Loucy (cell line): ENCODE data around the gene GRAP.

Experiments used
- H2AFZ ChIP-seq: fragments of 200-600 bp; sonication (generic); 2 replicates; pipeline ENCODE4 v1.6.0; 2016; ENCODE audit warnings: antibody characterized with exemption, mild to moderate bottlenecking, low read length, moderate library complexity
- H3F3A ChIP-seq: fragments of 200-600 bp; 2 replicates; pipeline ENCODE4 v1.6.0; 2016; ENCODE audit warnings: antibody characterized with exemption, low read depth, mild to moderate bottlenecking
- H3K27me3 ChIP-seq: fragments of 200-600 bp; sonication (generic); 2 replicates; pipeline ENCODE4 v1.6.1; 2014; ENCODE audit warnings: low read length, mild to moderate bottlenecking; ENCODE audit not compliant: insufficient read depth, poor library complexity, severe bottlenecking
- H3K36me3 ChIP-seq: fragments of 200-600 bp; sonication (generic); 2 replicates; pipeline ENCODE4 v1.6.1; 2016; ENCODE audit warnings: low read length; ENCODE audit not compliant: insufficient read depth
- H3K4me1 ChIP-seq: fragments of 200-600 bp; sonication (generic); 2 replicates; pipeline ENCODE4 v1.5.1; 2014; ENCODE audit warnings: low read length, mild to moderate bottlenecking; ENCODE audit not compliant: insufficient read depth, poor library complexity, severe bottlenecking
- H3K4me2 ChIP-seq: fragments of 200-600 bp; sonication (generic); 2 replicates; pipeline ENCODE4 v1.6.0; 2014; ENCODE audit warnings: antibody characterized with exemption, low read length, low read depth, mild to moderate bottlenecking; ENCODE audit not compliant: poor library complexity, severe bottlenecking
- H3K4me3 ChIP-seq: fragments of 200-600 bp; sonication (generic); 2 replicates; pipeline ENCODE4 v1.5.1; 2014; ENCODE audit warnings: low read length, mild to moderate bottlenecking, mixed read lengths; ENCODE audit not compliant: poor library complexity, severe bottlenecking
- H3K79me2 ChIP-seq: fragments of 200-600 bp; sonication (generic); 2 replicates; pipeline ENCODE4 v1.6.1; 2014; ENCODE audit warnings: low read length; ENCODE audit not compliant: insufficient read depth
- H3K9ac ChIP-seq: fragments of 200-600 bp; sonication (generic); 2 replicates; pipeline ENCODE4 v1.6.0; 2014; ENCODE audit warnings: mild to moderate bottlenecking, low read depth, low read length, moderate library complexity; ENCODE audit not compliant: poor library complexity, severe bottlenecking
- H3K9me2 ChIP-seq: fragments of 200-600 bp; sonication (generic); replicated peaks from 2 replicates; pipeline ENCODE4 v1.6.1; 2016; ENCODE audit warnings: low read depth, low read length, mixed read lengths
- H3K9me3 ChIP-seq: fragments of 200-600 bp; sonication (generic); 2 replicates; pipeline ENCODE4 v1.6.1; 2014; ENCODE audit warnings: mild to moderate bottlenecking, antibody characterized with exemption, low read length, low read depth; ENCODE audit not compliant: insufficient read depth
- H4K20me1 ChIP-seq: fragments of 200-600 bp; sonication (generic); 2 replicates; pipeline ENCODE4 v1.6.0; 2014; ENCODE audit warnings: antibody characterized with exemption, low read length, mild to moderate bottlenecking; ENCODE audit not compliant: insufficient read depth, poor library complexity, severe bottlenecking
- EZH2phosphoT487 ChIP-seq: fragments of 200-600 bp; IDR thresholded peaks from 2 replicates; pipeline ENCODE4 v1.6.1; 2018; ENCODE audit warnings: antibody characterized with exemption, mild to moderate bottlenecking, moderate library complexity, borderline replicate concordance
- TF ChIP-seq, protein P1 (sequence below): fragments of 200-600 bp; sonication (generic); conservative IDR thresholded peaks from 2 replicates; pipeline ENCODE4 v1.5.1; 2014; ENCODE audit warnings: mild to moderate bottlenecking, antibody characterized with exemption, low read length

The GRAP gene

DNA sequence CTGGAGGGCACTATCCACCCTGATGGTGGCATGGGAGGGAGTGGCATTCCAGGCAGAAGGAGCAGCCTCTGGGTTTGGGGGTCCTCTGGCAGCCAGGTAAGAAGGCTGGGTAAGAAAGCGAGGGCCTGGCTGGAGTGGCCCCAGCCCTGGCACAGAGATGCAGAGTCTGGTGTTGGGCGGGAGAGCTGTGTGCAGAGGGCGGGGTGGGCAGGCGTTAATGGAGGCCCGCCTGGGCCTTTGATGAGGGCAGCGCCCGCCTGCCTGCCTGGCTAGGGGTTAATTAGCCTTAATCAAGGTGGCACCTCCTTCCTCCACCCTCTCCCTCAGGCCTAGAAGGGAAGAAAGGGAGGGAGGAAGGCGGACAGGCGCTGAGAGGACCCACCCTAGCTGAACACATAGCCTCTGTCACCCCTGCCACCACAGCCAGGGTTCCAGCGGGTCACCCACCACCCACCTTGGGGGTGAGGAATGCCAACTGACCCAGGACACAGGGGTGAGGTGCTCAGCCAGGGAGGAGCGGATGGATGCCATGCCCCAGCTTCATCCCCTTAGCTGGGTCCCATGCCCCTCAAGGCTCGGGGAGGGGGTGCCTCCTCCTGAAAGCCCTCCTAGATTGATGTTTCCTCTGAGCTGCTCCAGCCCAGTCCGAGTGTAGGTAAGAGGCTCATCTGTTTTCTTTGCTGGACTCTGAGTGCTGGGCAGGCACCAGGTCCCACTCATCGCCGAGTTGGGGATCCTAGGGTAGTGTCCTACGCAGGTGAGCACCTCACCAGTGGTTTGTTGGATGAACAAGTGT, 28.8 kb downstream of the GRAP start:
- Histone ChIP-seq H3K4me1 (no peaks in the 10 kb centered on the region), H3K27me3 (no peaks in the 10 kb centered on the region), H3K36me3 (peaks cover 15% of the 10 kb centered on the region; the same call in 1 of the 2 replicates), H2AFZ (no peak overlapping the region), H3K79me2 (no peaks in the 10 kb centered on the region), H4K20me1 (no peaks in the 10 kb centered on the region), H3K4me3 (no peak overlapping the region), H3K9me3 (no peaks in the 10 kb centered on the region), H3F3A (no peaks in the 10 kb centered on the region), H3K4me2 (no peak overlapping the region), H3K9me2 (no peaks in the 10 kb centered on the region), H3K9ac (no peak overlapping the region)
- TF ChIP-seq EZH2phosphoT487: no peak
- TF ChIP-seq, protein P1, sequence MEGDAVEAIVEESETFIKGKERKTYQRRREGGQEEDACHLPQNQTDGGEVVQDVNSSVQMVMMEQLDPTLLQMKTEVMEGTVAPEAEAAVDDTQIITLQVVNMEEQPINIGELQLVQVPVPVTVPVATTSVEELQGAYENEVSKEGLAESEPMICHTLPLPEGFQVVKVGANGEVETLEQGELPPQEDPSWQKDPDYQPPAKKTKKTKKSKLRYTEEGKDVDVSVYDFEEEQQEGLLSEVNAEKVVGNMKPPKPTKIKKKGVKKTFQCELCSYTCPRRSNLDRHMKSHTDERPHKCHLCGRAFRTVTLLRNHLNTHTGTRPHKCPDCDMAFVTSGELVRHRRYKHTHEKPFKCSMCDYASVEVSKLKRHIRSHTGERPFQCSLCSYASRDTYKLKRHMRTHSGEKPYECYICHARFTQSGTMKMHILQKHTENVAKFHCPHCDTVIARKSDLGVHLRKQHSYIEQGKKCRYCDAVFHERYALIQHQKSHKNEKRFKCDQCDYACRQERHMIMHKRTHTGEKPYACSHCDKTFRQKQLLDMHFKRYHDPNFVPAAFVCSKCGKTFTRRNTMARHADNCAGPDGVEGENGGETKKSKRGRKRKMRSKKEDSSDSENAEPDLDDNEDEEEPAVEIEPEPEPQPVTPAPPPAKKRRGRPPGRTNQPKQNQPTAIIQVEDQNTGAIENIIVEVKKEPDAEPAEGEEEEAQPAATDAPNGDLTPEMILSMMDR: no peak

DNA sequence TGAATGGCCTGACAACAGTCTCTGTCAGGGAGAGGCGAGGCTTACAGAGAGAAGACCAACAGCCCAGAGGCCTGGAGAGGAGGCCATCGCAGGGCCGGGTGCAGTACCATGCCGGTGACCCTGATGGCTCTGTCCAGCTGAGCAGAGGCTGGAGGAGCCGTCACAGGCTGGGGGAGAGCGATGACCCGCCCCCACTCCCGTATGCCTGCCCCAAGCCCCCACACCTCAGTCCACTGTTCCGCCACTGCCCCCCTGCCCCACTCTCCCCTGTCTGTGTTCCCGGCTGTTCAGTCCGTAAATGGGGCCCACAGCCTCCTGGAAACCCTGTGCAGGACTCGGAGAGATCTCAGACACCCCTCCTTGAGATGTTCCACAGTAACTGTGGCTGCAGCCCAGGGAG, 29.4 kb downstream of the GRAP start:
- H3K9me2 ChIP-seq: no peaks in the 10 kb centered on the region
- H3K4me3 ChIP-seq: no peak overlapping the region
- no peaks in the 10 kb centered on the region for H4K20me1 ChIP-seq
- no peaks in the 10 kb centered on the region for H3K79me2 ChIP-seq
- no peaks in the 10 kb centered on the region for H3K4me1 ChIP-seq
- no peak overlapping the region for H3K9ac ChIP-seq
- peaks cover 15% of the 10 kb centered on the region; the same call in 1 of the 2 replicates for H3K36me3 ChIP-seq
- H3F3A ChIP-seq: no peaks in the 10 kb centered on the region
- H3K27me3 ChIP-seq: no peaks in the 10 kb centered on the region
- H3K4me2 ChIP-seq: no peak overlapping the region
- no peaks in the 10 kb centered on the region for H3K9me3 ChIP-seq
- H2AFZ ChIP-seq: no peak overlapping the region
- no peak for TF ChIP-seq EZH2phosphoT487
- TF ChIP-seq, protein P1: no peak

DNA sequence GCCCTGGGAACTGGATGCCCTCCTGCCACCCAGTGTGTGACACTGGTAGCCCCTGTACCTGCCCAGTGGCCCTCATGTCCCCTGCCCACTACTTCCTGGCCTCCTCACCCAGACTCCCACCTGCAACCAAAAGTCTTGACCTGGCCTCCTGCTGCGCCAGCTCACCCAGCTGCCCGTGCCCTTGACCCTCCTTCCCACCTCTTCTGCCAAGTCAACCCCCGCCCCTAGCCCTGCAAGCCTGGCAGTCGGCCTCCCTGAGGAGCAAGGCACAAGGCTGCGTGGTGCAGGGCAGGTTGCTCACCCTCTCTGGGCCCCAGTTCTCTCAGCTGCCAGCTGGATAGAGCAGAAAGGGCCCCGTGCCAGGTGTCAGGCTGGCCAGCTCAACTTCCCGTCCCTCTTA, 29.9 kb downstream of the GRAP start:
- TF ChIP-seq EZH2phosphoT487: no peak
- TF ChIP-seq, protein P1: no peak
- H3K4me3 ChIP-seq: no peak overlapping the region
- H3F3A ChIP-seq: no peaks in the 10 kb centered on the region

More for the DNA sequence above, 29.9 kb downstream of the GRAP start:
- Histone ChIP-seq H3K79me2 (no peaks in the 10 kb centered on the region), H3K4me2 (no peak overlapping the region), H3K9me3 (no peaks in the 10 kb centered on the region), H3K9ac (no peak overlapping the region), H3K4me1 (no peaks in the 10 kb centered on the region), H2AFZ (no peak overlapping the region), H3K9me2 (no peaks in the 10 kb centered on the region), H3K36me3 (peaks cover 15% of the 10 kb centered on the region; the same call in 1 of the 2 replicates), H4K20me1 (no peaks in the 10 kb centered on the region), H3K27me3 (no peaks in the 10 kb centered on the region)
